Measurements from ENCODE around the gene RPS18. TPM values are rescaled to one million over a fixed set of nuclear protein-coding genes. Genes with fewer than 3 reads are reported as not detected.

Gene RPS18
- total RNA-seq, 1 donor from 2014 or later = 4,003 TPM

GRCh38 chr6:33288921-33289783, 17.3 kb downstream of the RPS18 start, which contains the start of the genes PFDN6 and WDR46:
Gene PFDN6, plus strand, starts transcription at chr6:33289601. Its CDS starts 256 bp downstream, at chr6:33289857.
Gene WDR46, minus strand, starts transcription at chr6:33289239. Its CDS starts 69 bp downstream, at chr6:33289170.
- DNase-seq (ENCODE audit: low spot score in 2 of 2) = peak; percentile 90 to 94
- no peak for FAIRE-seq

GRCh38 chr6:33289784-33290315, 18.0 kb downstream of the RPS18 start:
- DNase-seq (ENCODE audit: low spot score in 2 of 2) (no peak), FAIRE-seq (no peak)

- DNase-seq (ENCODE audit: low spot score in 2 of 2) = no peak
- FAIRE-seq = no peak
Measured at GRCh38 chr6:33290459-33290858, 18.6 kb downstream of the RPS18 start.

- no peak for FAIRE-seq
- no peak for DNase-seq (ENCODE audit: low spot score in 2 of 2)
Measured at GRCh38 chr6:33292996-33293682, 21.3 kb downstream of the RPS18 start.

GRCh38 chr6:33294086-33294823, 22.4 kb downstream of the RPS18 start:
- FAIRE-seq (no peak), DNase-seq (ENCODE audit: low spot score in 2 of 2) (no peak)

- FAIRE-seq = no peak
- DNase-seq (ENCODE audit: low spot score in 2 of 2) = no peak
Measured at GRCh38 chr6:33295621-33296369, 23.9 kb downstream of the RPS18 start.

GRCh38 chr6:33296797-33297405, 25.0 kb downstream of the RPS18 start:
- DNase-seq (ENCODE audit: low spot score in 2 of 2) = no peak
- no peak for FAIRE-seq

GRCh38 chr6:33297406-33297955, 25.6 kb downstream of the RPS18 start:
- FAIRE-seq = no peak
- DNase-seq (ENCODE audit: low spot score in 2 of 2) = peak in 1 of 2 donors; percentile 31

- peak; percentile 58 to 77 for DNase-seq (ENCODE audit: low spot score in 2 of 2)
- no peak for FAIRE-seq
Measured at GRCh38 chr6:33297956-33298772, 26.3 kb downstream of the RPS18 start.

GRCh38 chr6:33298773-33299236, 26.9 kb downstream of the RPS18 start, which contains the start of gene RGL2:
Gene RGL2, minus strand, starts transcription at chr6:33298942. Its CDS starts 332 bp downstream, at chr6:33298610.
- peak; percentile 77 to 82 for DNase-seq (ENCODE audit: low spot score in 2 of 2)
- no peak for FAIRE-seq

- no peak for FAIRE-seq
Measured at GRCh38 chr6:33299237-33299944, 27.5 kb downstream of the RPS18 start.

GRCh38 chr6:33301877-33302276, 30.0 kb downstream of the RPS18 start:
- DNase-seq (ENCODE audit: low spot score in 2 of 2) (no peak), FAIRE-seq (no peak)

More at GRCh38 chr6:33299237-33299944, 27.5 kb downstream of the RPS18 start:
- DNase-seq (ENCODE audit: low spot score in 2 of 2) = peak; percentile 83 to 88

- FAIRE-seq (no peak), DNase-seq (ENCODE audit: low spot score in 2 of 2) (no peak)
Measured at GRCh38 chr6:33304216-33304615, 32.3 kb downstream of the RPS18 start.

GRCh38 chr6:33305052-33305451, 33.2 kb downstream of the RPS18 start:
- DNase-seq (ENCODE audit: low spot score in 2 of 2) (no peak), FAIRE-seq (no peak)

GRCh38 chr6:33306356-33306755, 34.5 kb downstream of the RPS18 start:
- FAIRE-seq = no peak

GRCh38 chr6:33312361-33313104, 40.7 kb downstream of the RPS18 start:
- DNase-seq (ENCODE audit: low spot score in 2 of 2) = peak; percentile 62 to 74
- FAIRE-seq = no peak

More at GRCh38 chr6:33306356-33306755, 34.5 kb downstream of the RPS18 start:
- no peak for DNase-seq (ENCODE audit: low spot score in 2 of 2)

Data from frontal cortex (tissue), 4 donors.